Ishikawa (cell line): ENCODE results near the gene MGMT.

ENCODE experiments used
- CEBPB ChIP-seq: IDR thresholded peaks from 2 replicates; pipeline ENCODE4 v1.6.1; 2012
- CREB1 ChIP-seq: IDR thresholded peaks from 2 replicates; pipeline ENCODE4 v1.6.1; 2012; ENCODE audit warnings: low read depth
- EGR1 ChIP-seq: IDR thresholded peaks from 2 replicates; pipeline ENCODE4 v1.6.1; 2012
- EP300 ChIP-seq: IDR thresholded peaks from 2 replicates; pipeline ENCODE4 v1.6.1; 2012; ENCODE audit warnings: borderline replicate concordance
- FOXM1 ChIP-seq: IDR thresholded peaks from 2 replicates; pipeline ENCODE4 v1.6.1; 2012; ENCODE audit warnings: low read depth, borderline replicate concordance
- MAX ChIP-seq: IDR thresholded peaks from 2 replicates; pipeline ENCODE4 v1.6.1; 2012
- NFIC ChIP-seq: IDR thresholded peaks from 2 replicates; pipeline ENCODE4 v1.6.1; 2012
- RAD21 ChIP-seq: IDR thresholded peaks from 2 replicates; pipeline ENCODE4 v1.6.1; 2012; ENCODE audit warnings: low read depth
- REST ChIP-seq: IDR thresholded peaks from 2 replicates; pipeline ENCODE4 v1.6.1; 2012; ENCODE audit warnings: low read depth, mild to moderate bottlenecking
- TAF1 ChIP-seq: IDR thresholded peaks from 2 replicates; pipeline ENCODE4 v1.6.1; 2012; ENCODE audit warnings: low read depth, mild to moderate bottlenecking
- TCF12 ChIP-seq: IDR thresholded peaks from 2 replicates; pipeline ENCODE4 v1.6.1; 2012; ENCODE audit warnings: low read depth
- TEAD4 ChIP-seq: IDR thresholded peaks from 2 replicates; pipeline ENCODE4 v1.6.1; 2012
- USF1 ChIP-seq: IDR thresholded peaks from 2 replicates; pipeline ENCODE4 v1.6.1; 2012
- YY1 ChIP-seq: IDR thresholded peaks from 2 replicates; pipeline ENCODE4 v1.6.1; 2012; ENCODE audit warnings: low read depth
- ZBTB7A ChIP-seq: IDR thresholded peaks from 2 replicates; pipeline ENCODE4 v1.6.1; 2012; ENCODE audit warnings: low read depth

MGMT gene

GRCh38 chr10:129679207-129679606, 212.2 kb downstream of the MGMT start:
- TF ChIP-seq USF1: no peak
- TF ChIP-seq MAX: no peak
- no peak for TF ChIP-seq NFIC
- no peak for TF ChIP-seq EGR1
- TF ChIP-seq FOXM1: no peak
- no peak for TF ChIP-seq YY1
- TF ChIP-seq CREB1: no peak
- no peak for TF ChIP-seq ZBTB7A
- TF ChIP-seq RAD21: no peak
- TF ChIP-seq TEAD4: no peak
- TF ChIP-seq REST: no peak
- no peak for TF ChIP-seq TCF12
- TF ChIP-seq EP300: no peak
- no peak for TF ChIP-seq CEBPB
- TF ChIP-seq TAF1: no peak

- TF ChIP-seq CEBPB (no peak), YY1 (no peak), TAF1 (no peak), TCF12 (no peak), FOXM1 (no peak), EP300 (no peak), ZBTB7A (no peak), MAX (no peak), TEAD4 (no peak), CREB1 (no peak), USF1 (no peak), EGR1 (no peak), REST (no peak), RAD21 (no peak), NFIC (no peak)
These were observed 213.8 kb downstream of the MGMT start for GRCh38 chr10:129680661-129681344.

- TF ChIP-seq EGR1 (no peak), TEAD4 (no peak), EP300 (no peak), REST (no peak), USF1 (no peak), YY1 (no peak)
These were observed 214.8 kb downstream of the MGMT start for GRCh38 chr10:129681856-129682255.

- TF ChIP-seq YY1 (no peak), NFIC (no peak), ZBTB7A (no peak), TAF1 (no peak), USF1 (no peak), FOXM1 (no peak), RAD21 (no peak), EP300 (no peak), TCF12 (no peak), MAX (no peak), CEBPB (no peak), REST (no peak), TEAD4 (no peak), CREB1 (no peak), EGR1 (no peak)
These were observed 216.5 kb downstream of the MGMT start for GRCh38 chr10:129683519-129683918.
